ENCODE results near the gene ZNF846.

GRCh38 chr19:9782338-9782737 is 13.8 kb upstream of the ZNF846 start:
- TF ChIP-seq, protein P1, sequence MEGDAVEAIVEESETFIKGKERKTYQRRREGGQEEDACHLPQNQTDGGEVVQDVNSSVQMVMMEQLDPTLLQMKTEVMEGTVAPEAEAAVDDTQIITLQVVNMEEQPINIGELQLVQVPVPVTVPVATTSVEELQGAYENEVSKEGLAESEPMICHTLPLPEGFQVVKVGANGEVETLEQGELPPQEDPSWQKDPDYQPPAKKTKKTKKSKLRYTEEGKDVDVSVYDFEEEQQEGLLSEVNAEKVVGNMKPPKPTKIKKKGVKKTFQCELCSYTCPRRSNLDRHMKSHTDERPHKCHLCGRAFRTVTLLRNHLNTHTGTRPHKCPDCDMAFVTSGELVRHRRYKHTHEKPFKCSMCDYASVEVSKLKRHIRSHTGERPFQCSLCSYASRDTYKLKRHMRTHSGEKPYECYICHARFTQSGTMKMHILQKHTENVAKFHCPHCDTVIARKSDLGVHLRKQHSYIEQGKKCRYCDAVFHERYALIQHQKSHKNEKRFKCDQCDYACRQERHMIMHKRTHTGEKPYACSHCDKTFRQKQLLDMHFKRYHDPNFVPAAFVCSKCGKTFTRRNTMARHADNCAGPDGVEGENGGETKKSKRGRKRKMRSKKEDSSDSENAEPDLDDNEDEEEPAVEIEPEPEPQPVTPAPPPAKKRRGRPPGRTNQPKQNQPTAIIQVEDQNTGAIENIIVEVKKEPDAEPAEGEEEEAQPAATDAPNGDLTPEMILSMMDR (IDR thresholded peaks at IDR 0.05) = no peak
- TF ChIP-seq POLR2AphosphoS5 (IDR thresholded peaks at IDR 0.05; ENCODE audit: low read depth, low read length) (no peak), TCF7L2 (IDR thresholded peaks at IDR 0.05; ENCODE audit: low read depth, low read length) (no peak), SIN3A (IDR thresholded peaks at IDR 0.05; ENCODE audit: borderline replicate concordance, insufficient read depth, low read depth, low read length) (no peak)

All from Panc1 (cell line).